Stimulated activated CD4-positive, alpha-beta T cell treated with anti-CD3 and anti-CD28 coated beads, TNF-alpha, amount 100 ng/mL, for 4 hours (primary cell): ENCODE results near the gene SPTB.

ENCODE experiments used
- DNase-seq, 3 experiments: peaks; one replicate each; pipeline ENCODE4 v3.0.0-alpha.2; 2020; ENCODE audit warnings: low read depth in 3 of 3

Gene SPTB

GRCh38 chr14:64765740-64766302, 113.9 kb downstream of the SPTB start:
- no peak for DNase-seq

- DNase-seq: peak; percentile 22 to 44 (median 42)
Measured at GRCh38 chr14:64764641-64765520, 114.8 kb downstream of the SPTB start.

DNA sequence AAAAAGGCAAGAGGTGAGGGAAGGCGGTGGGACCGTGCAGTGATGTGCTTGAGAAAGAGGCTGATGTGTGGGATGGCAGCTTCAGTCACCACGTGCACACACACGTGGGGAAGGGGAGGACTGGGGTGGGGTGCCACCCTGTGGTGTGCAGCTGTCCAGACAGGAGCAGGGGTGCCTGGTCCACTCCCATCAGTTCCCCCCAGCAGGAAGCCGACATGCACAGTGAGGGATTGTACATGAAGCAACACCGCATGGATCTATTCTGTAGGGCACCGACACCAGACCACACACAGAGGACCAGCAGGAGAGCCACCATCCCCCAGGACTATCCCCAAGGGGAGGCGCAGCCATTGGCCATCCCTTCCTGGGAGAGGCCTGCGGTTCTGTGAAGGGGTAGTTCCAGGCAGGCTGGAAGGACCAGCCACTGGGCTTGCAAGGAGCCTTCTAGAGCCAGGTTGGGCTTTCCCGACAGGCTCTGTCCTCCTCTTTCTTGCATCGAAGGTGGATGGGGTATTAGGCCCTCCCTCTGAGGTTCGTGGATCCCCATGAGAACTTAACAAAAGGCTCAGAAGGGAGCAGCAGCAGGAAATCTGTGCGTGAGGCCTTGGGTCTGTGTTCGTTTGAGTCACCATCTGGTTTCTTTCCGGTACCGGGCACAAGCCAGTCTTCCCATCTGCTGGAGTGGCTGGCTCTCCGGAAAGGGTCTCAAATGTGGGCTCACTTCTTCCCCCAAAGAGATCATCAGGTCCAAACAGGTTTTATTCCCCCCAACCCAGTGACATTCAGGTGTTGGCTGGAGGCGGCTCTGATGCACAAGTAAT, 115.7 kb downstream of the SPTB start:
- DNase-seq: no peak

GRCh38 chr14:64763085-64763782, 116.5 kb downstream of the SPTB start:
- no peak for DNase-seq

DNA sequence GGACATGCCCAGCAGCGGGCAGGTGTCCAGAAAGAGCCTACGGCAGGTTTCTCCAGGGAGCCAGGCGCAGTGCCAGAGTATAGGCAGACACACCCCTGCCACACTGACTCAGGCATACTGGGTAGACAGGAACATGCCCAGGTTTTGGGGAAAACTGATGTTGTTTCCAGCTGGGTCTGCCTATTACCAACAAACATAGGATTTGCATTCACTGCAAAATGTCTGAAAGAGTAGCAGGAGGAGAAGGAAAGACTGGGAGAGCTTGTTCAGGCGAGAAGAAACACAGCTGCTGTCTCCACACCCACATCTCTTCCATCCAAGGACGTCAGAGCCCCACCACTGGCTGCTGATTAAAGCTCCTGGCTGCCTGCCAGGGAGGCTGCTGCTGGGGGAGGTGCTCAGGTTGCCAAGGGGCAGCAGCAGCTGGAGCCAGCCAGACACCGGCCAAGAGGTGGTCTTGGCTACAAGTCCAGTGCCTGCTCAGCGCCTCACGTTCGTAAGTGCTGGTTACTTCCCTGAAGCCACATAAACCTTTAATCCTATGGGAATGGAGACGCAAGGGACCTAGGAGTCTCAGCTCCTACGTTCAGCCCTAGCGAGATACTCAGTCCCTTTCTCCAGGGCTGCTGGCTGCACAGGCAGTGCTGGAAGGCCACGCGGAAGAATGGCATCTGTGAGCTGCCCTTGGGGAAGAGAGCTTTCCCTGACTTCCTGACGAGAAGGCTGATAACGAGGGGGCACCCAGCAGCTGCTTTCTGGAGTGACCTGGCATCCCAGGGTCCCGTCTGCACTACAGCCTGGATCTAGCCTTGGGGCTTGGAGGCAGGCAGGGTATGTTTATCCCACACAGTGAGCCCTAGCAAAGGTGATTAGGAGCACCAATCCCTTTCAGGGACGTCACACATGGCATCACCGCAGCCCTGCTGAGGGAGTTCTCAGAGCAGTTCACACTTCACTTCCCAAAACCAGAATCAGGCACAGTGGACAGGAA, 117.4 kb downstream of the SPTB start:
- DNase-seq: peak in 2 of 3 experiments; percentile 18 to 27

GRCh38 chr14:64761441-64762043, 118.2 kb downstream of the SPTB start:
- no peak for DNase-seq

- no peak for DNase-seq
Measured at GRCh38 chr14:64760916-64761315, 118.8 kb downstream of the SPTB start.

GRCh38 chr14:64760146-64760755, 119.5 kb downstream of the SPTB start:
- peak in 1 of 3 experiments; percentile 24 for DNase-seq

GRCh38 chr14:64759555-64759938, 120.2 kb downstream of the SPTB start:
- DNase-seq: no peak

GRCh38 chr14:64758691-64759554, 120.8 kb downstream of the SPTB start:
- DNase-seq: no peak

DNA sequence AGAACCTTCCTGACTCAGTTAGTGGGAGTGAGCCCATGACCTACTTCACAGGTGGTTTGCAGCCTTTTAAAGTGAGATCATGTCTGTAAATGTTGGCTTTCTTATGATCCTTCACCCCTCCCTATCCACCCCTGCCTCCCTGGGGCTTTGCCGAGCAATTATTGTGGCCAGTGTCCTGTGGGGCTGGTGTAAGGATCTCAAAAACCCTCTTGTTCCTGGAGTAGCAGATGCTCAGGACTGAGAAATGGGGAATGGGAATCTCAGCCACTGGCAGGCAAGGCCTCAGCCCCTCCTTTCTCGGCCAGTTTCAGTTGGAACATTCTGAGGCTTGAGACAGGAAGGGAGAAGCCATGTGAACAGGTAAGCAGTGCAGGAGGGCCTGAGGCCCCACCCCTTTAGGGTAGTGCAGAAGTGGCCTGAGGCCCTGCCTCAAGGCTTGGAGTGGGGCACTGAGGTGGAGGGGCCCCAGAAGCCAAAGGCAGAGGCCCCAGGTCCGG, 121.6 kb downstream of the SPTB start:
- DNase-seq: no peak

- no peak for DNase-seq
Measured at GRCh38 chr14:64757601-64758000, 122.1 kb downstream of the SPTB start.

DNA sequence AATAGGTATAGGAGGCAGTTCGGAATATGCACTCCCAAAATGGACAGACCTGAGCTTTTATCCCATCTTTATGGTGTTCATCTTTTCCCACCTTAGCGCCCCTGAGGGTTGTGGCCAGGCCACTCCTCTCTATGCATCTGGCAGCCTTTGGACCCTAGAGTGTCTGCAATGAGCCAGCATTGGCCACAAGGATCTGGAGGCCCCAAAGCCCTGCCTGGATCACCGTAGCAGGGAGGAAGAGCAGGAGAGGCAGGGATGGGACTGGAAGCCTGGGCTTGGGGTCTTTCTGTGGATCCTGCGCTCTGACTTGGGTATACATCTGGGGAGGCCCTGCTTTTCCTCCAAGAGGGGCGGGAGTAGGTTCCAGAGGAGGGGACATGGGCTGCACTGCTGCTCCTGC, 123.0 kb downstream of the SPTB start:
- no peak for DNase-seq

DNA sequence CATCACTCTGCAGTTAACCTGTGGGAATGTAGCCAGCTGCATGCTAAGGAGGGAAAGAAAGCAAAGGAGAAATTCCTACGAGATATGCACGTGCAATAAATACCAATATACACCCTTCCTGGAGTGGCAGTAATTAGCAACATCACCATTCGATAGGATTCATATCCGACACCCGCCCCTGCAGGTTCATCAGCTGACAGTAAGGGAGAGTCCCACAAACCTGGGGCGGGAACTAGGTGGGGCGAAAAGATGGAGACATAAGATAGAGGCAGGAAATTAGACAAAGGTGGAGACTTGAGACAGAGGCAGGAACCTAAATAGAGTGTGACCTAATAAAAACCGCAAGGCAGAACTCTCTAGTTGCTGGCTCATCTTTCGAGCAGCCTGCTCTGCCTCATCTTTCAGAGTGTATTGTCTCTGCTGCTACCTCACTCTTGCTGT, 123.9 kb downstream of the SPTB start:
- peak in 2 of 3 experiments; percentile 18 to 57 for DNase-seq

- DNase-seq: no peak
Measured at GRCh38 chr14:64754685-64755084, 125.0 kb downstream of the SPTB start.

DNA sequence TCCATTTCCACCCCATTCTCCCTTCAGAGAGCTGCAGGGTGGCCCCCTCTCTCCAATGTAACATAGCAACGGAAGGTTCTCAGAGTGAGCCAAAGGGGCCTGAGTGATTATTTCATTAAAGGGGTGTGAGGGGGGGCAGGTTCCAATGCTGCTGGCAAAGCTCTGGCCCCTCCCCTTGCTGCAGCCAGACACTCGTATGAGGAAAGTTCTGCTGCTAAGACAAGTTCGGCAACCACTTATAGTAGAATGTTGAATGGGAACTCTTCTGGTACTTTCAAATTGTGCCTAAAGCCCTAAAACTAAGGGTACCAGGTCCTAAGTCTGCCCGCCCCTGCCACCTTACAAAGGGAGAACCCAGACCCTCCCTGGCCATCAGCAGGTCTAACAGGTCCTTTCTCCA, 125.7 kb downstream of the SPTB start:
- DNase-seq: no peak

- no peak for DNase-seq
Measured at GRCh38 chr14:64753374-64753773, 126.3 kb downstream of the SPTB start.

- DNase-seq: no peak
Measured at GRCh38 chr14:64752909-64753308, 126.8 kb downstream of the SPTB start.
